NK-92 treated with Interleukin-12 subunit alpha and Interleukin-12 subunit beta, amount 100 ng/mL, for 24 hours (cell line): ENCODE results near the gene MEGF11.
"Not testable (repeated sequence)": the region's sequence is repeated elsewhere in the genome, so short reads cannot be mapped to it uniquely, and the experiment has no call there.

Experiments
- DNase-seq: peaks from one replicate; lab custom pipeline; 2025; lab: John Stamatoyannopoulos, UW

MEGF11 gene

GRCh38 chr15:66001717-66002426 is 251.7 kb downstream of the MEGF11 start:
- no peak for DNase-seq

- DNase-seq = no peak
Measured at GRCh38 chr15:66001042-66001441, 252.5 kb downstream of the MEGF11 start.

GRCh38 chr15:65998486-65998885 is 255.1 kb downstream of the MEGF11 start:
- no peak for DNase-seq

- no peak for DNase-seq
Measured at GRCh38 chr15:65996901-65997300, 256.6 kb downstream of the MEGF11 start.

GRCh38 chr15:65994832-65995231 is 258.7 kb downstream of the MEGF11 start:
- no peak for DNase-seq

DNA sequence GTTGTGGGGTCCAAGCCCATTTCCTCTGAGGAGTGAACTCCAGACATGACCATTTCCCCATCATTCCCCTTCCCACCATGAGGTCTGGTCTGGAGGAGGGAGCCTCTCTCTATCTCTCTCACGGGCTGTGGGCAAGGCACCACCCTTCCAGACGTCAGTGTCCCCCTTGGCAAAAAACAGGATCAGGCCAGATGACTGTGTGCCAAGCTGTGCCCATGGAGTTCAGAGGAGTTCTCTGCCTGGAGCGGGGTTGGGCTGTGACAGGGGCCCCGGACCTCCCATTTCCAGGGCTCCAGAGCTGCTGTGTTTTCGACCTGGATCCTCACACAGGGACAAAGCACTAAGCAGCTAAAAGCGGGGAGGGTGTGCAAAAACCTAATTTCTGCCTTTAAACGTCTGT is 259.8 kb downstream of the MEGF11 start:
- DNase-seq = no peak

DNA sequence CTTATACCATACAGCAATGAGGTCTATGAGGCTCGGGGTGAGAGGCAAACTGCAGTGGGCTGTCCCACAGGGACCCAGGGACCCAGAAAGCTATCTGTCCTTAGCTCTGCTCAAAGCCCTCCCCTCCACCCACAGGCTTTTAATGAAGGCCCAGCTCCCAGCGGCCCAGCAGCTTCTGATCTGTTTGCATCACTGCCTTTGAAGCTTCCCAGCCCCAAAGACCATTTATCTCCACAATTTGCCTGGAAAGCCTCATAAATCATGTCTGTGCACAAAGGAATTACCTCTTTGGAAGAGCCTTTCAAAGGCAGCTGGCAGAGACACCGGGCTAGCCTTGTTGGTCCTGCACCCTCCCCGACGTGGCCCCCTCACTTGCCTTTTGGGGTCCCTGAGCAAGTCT is 260.3 kb downstream of the MEGF11 start:
- DNase-seq = no peak

- no peak for DNase-seq
Measured at GRCh38 chr15:65991721-65992483, 261.6 kb downstream of the MEGF11 start.

DNA sequence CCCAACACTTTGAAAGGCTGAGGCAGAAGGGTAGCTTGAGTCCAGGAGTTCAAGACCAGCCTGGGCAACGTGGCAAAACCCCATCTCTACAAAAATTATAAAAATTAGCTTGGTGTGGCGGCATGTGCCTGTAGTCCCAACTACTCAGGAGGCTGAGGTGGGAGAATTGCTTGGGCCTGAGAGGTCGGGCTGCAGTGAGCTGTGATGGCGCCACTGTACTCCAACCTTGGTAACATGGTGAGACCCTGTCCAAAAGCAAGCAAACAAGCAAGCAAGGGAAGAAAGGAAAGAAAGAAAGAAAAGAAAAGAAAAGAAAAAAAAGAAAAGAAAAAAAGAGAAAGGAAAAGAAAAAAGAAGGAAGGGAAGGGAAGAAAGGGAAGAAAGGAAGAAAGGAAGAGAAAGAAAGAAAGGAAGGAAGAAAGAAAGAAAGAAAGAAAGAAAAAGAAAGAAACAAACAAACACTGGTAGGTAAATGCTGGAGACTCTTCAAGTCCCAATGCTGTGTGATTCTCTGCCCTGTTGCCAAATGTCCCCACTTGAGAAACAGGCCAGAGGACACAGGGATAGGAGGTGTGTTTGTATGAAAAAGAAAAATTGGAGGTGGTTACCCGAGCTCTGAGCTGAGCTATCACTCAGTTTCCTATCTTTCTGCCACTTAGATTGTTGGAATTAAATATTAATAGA is 263.1 kb downstream of the MEGF11 start:
- no peak for DNase-seq

- DNase-seq = no peak
Measured at GRCh38 chr15:65987100-65987499, 266.4 kb downstream of the MEGF11 start.

DNA sequence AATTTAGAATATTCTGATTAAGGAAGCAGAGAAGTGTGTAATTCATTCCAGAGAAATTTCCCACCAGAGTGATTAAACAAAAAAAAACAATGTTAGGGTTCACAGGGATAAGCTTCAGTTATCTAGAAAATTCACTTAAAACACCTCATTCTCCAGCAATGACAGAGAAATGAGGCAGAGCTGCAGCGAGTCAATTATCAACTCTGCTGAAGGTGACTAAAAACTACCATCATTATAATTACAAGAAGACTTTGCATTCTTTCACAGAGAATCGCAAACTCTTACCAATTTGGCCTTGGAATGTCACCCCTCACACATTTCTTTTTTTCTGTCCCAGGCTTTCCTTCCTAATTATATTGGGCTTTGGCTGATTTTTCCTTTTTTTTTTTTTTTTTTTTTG is 267.1 kb downstream of the MEGF11 start:
- no peak for DNase-seq

DNA sequence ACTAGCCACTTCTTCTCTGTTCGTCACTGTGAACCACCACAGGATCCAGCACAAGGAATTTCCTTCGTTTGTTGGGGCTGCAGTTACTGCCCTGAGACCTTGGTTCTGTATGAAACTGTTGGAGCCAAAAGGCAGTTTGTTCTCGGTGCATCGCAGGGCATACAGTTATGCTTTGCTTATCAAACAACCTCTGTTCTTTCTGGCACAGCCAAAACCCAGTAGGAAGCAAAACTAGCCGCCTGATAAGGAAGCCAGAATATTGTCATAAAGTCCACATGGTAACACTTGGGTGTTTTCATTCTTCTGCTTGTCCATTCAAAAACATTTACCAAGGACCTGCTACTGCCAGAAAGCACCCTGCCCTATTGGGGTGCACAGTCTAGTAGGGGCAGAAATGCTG is 268.2 kb downstream of the MEGF11 start:
- DNase-seq = no peak

DNA sequence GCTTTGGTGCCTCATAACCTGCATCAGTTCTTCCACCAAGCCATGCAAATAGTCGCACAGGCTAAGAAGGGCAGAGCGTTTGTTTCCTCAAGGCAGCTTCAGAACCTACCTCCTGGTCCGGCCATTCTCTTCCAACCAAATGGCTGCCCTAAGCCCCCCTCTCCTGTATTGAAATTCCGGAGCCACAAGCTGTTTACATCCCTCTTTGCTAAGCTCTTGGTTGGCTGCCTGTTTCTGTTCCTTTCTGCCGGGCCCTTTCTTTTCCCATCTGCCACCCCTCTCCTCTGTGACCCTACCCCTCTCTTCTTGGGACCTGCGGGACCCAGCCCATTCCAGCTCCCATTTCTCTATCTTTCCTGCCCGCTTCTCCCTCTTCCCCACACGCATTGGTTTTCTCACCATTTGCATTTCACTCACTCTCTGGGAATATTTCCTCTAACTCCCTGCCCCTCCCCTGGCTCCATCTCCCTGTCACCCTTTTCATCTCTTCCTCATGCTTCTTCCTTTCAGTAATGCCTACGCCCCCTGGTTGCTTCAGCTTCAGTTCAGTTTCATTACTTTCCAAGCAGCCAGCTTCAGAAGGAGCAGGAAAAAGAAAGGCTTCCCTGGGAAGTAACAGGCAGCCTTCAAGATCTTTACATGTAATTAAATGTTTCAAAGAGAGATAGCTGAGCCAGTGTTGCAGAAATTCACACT is 270.8 kb downstream of the MEGF11 start:
- no peak for DNase-seq

DNA sequence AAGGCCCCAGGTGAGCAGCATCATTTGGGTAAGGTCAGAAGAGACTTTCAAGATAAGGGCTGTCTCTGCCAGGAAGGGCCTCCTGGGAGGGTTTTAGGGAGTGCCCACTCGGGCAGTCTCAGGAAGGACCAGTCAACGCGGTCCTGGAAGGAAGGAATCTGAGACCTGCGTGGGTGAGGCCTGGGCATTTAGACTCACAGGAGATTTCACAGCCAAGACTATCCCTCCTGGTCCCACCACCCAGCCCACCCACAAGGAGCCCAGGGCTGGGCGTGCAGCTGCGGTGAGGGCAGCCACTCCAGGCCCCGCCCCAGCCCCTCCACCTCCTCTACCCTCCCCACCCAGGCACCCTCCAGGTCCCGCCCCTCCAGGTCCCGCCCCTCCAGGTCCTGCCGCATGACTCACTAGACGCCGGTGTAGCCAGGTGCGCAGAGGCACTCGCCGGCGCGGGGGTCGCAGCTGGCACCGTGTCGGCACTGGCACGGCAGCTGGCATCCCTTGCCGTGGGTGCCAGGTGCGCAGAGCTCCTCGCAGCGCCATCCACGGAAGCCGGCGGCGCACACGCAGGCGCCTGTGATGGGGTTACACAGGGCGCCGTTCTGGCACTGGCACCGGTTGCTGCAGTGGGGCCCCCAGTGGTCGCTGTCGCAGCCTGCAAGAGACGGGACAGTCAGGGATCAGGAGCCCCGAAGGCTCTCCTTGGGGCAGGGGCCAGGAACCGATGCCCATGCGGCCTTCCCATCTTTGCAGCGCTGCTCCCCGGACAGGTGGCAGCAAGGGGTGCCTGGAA is 271.5 kb downstream of the MEGF11 start:
- DNase-seq = no peak

DNA sequence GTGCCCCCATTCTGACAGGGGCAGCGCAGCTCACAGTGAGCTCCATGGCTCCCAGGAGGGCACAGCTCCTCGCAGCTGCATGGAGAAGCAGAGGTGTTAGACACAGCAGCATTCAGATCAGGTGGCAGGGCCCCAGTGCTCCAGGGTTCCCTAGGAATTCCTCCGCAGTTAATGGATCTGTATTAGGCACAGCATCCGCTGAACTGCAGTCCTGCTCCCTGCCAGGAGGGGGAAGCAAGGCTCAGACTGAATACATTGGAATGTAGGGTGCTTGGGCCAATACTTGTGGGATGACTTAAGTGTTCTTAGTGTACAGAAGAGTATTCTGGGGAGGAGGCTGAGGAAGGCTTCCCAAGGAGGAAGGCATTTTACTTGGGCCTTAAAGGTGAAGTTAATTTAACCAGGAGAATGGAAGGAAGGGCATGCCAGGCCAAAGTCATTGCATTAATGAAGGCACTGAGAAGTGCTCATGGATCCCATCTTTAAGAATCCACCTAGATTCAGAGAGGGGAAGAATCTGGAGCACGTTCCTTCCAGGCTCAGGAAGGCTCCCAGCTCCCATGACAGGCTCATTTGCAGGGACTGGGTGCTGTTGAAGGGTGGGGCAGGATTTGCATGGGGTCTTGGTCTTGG is 272.6 kb downstream of the MEGF11 start:
- DNase-seq = no peak

DNA sequence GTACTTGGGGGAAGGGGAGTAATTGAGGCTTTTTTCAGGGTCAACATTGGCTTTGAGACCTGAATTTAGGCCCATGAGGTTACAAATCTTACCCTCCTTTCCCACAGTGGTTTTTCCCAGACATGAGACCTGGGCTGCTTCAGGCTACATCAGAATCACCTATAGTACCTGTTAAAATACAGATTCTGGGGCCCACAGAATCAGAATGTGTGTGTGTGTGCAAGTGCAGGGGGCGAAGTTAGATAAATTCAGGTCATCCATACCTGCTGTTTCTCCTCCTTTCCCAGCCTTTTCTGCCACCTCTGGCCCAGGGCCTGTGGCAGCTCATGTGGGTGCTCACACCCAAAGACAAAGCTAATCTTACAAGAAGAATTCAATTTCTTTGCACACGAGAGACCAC is 273.7 kb downstream of the MEGF11 start:
- no peak for DNase-seq

- no peak for DNase-seq
Measured at GRCh38 chr15:65979316-65979715, 274.2 kb downstream of the MEGF11 start.

DNA sequence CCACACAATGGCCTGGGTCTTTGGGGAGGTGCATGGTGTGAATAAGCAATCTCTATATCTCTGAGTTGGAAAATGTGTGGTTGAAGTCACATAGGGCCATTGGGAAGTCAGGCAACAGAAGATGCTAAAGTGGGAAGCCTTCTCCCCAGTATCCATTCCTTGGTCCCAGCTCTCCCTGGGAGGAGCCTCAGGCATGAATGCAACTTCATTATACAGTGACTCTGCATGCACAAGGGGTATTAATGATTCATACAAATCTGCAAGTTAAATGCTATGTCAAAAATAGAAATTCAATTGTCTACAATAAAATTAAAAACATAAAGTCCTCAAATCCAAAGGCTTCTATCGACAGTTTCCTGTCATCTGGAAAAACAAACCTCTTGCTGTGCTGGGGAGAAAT is 275.4 kb downstream of the MEGF11 start:
- no peak for DNase-seq

DNA sequence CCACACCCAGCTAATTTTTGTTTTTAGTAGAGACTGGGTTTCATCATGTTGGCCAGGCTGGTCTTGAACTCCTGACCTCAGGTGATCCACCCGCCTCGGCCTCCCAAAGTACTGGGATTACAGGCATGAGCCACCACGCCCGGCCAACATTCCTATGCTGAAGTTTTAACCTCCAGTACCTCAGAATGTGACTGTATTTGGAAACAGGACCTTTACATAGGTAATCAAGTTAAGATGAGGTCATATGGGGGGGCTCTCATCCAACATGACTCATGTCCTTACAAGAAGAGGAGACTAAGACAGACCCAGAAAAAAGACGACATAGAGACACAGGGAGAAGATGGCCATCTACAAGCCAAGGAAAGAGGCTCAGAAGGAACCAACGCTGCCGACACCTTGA is 277.4 kb downstream of the MEGF11 start:
- not testable (repeated sequence) for DNase-seq

DNA sequence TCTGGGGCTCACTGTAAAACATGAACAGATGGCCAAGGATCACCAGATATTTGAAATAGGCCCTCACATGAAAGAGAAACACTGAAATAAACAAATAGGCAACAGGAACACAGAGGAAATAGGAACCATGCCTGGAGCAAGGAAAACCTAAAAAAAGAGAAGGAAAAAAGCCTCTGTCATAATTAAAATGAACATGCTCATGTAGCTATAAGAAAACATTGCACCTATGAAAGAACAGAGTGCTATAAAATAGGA is 281.9 kb downstream of the MEGF11 start:
- no peak for DNase-seq

DNA sequence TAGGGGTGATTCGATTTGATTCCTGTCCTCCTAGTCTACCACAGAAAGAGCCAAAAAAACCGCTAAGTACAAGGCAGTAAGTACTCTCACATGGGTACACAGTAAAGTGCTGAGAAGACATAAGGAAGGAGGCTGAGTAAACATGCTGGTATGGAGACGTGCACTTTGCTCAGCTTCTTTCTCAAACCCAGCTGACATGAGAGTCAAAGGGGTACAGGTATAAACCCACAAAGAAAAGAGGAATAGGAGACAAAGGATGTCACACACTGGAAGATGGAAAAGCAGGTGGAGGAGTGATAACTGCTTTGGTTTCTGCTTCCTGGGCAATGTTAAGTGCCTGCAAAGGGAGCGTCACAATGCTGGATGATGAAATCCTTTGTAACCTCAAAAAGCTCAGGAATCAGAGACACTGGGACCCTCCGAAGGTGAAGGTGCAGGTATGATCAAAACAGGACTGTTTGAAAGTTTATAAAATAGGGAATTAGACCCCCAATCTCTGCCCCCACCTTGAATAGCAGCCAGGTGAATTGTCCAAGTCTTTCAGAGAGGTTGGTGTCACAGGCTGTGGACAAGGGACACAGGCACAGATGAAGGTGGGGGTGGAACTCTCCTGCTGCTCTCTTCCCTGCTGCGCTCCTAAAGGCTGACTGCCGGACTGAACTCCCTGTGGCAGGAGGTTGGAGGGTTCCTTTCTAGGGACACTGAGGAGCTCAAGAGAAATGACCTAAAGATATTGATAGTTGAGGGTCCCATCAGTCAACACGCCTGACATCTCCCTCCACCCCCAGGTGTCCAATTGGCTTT is 282.4 kb downstream of the MEGF11 start:
- DNase-seq = no peak
